KOPT-K1 (cell line): ENCODE data around the gene LYZL1.
"Not testable (repeated sequence)": the region's sequence is repeated elsewhere in the genome, so short reads cannot be mapped to it uniquely, and the experiment has no call there.

Experiments used
- H3K27ac ChIP-seq: fragments of 200-600 bp; sonication (generic); 2 replicates; pipeline ENCODE4 v1.5.1; 2016; ENCODE audit warnings: antibody characterized with exemption, mild to moderate bottlenecking, low read depth, low read length; ENCODE audit not compliant: poor library complexity, severe bottlenecking
- H3K36me3 ChIP-seq: fragments of 200-600 bp; sonication (generic); 2 replicates; pipeline ENCODE4 v1.5.1; 2017; ENCODE audit warnings: antibody characterized with exemption, mild to moderate bottlenecking, low read length, moderate library complexity; ENCODE audit not compliant: insufficient read depth
- H3K9me3 ChIP-seq: fragments of 200-600 bp; sonication (generic); 2 replicates; pipeline ENCODE4 v1.5.1; 2017; ENCODE audit warnings: antibody characterized with exemption, low read length, mild to moderate bottlenecking; ENCODE audit not compliant: insufficient read depth, poor library complexity, severe bottlenecking

Gene LYZL1

DNA sequence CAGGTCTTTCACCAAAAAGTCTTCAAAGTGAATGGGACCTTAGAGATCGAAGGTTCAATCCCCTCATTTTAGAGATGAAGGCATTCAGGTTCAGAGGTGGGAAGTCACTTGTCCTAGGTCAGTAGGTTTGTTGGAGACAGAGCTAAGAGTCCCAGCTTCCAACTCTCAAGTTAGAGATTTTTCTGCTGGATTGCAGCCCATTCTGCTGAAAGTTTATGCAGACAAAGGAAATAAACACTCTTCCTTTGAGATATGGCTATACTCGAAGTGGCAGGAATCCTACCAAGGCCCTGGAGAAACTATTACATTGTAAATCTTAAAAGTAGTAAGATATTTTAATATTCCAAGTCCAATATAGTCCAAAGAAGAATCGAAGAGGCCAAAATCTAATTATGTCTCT, 64.4 kb downstream of the LYZL1 start:
- no peaks in the 10 kb centered on the region for H3K36me3 ChIP-seq
- H3K27ac ChIP-seq = no peak overlapping the region
- no peaks in the 10 kb centered on the region for H3K9me3 ChIP-seq

GRCh38 chr10:29353887-29354561, 65.2 kb downstream of the LYZL1 start:
- no peak overlapping the region for H3K27ac ChIP-seq
- H3K9me3 ChIP-seq = no peaks in the 10 kb centered on the region
- no peaks in the 10 kb centered on the region for H3K36me3 ChIP-seq

DNA sequence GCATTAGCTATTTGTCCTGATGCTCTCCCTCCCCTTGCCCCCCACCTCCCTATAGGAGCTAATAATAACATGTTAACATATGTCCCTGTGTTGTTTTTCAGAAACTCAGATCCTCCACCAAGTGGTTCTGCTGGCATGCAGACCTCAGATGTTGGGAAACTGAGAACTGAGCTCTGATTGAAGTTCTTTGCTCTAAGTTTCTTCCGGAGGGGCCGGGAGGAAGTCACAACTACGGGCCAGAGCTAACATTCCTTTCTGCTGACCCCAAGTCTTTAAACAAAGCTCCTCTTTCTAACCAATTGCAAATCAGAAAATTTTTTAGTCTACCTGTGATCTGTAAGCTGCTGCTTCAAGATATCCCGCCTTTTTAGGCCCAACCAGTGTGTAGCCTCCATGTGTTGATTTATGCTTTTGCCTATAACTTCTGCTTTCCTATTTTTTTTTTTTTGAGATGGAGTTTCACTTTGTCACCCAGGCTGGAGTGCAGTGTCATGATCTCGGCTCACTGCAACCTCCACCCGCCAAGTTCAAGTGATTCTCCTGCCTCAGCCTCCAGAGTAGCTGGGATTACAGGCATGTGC, 66.6 kb downstream of the LYZL1 start:
- Histone ChIP-seq H3K36me3 (no peaks in the 10 kb centered on the region), H3K9me3 (no peaks in the 10 kb centered on the region), H3K27ac (no peak overlapping the region)

DNA sequence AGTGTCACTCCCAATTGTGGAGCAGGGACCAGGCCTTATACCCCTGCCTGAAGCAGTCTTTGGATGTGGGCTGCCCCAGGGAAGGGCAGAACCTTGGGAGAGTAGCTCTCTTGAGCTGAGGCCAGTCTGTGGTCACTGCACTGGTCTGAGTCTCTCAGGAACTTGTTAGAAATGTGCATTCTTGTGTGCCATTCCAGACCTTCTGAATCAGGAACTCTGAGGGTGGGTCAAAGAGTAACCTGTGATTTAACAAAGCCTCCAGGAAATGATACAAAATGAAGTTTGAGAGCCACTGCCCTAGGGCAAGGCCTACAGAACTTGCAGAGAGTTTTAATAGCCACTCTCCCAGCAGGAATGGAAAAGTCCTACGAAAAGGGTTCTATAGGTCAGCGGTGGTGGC, 68.1 kb downstream of the LYZL1 start:
- Histone ChIP-seq H3K27ac (no peak overlapping the region), H3K36me3 (no peaks in the 10 kb centered on the region), H3K9me3 (no peaks in the 10 kb centered on the region)

DNA sequence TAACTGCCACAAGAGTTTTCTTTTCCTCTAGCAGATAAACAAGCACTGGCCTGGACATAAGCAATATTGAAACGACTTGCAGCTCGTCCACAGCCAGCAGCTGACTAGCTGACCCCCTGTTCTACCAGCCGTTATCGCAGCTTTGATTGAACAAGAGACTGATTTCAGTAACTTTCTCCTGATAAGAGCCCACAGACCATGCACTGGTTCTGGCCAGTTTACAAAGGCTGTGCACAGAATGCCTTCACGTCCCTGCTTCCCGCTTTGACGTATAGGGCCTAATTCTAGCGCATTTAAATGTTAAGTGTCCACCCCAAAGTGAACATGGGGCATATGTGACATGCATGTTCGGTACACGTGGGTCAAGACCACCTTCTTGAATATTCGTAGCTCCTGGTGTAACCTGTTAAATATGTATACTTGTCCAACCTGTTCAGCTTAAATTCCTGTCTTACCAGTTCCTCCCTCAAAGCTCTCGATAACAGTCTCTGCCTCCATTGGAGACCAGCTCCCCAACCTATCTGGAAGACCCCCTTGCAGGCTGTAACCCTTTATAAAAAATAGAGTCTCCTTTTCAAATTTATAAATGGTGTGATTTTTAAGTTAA, 69.2 kb downstream of the LYZL1 start:
- no peaks in the 10 kb centered on the region for H3K36me3 ChIP-seq
- H3K9me3 ChIP-seq = no peaks in the 10 kb centered on the region
- H3K27ac ChIP-seq = no peak overlapping the region

GRCh38 chr10:29360215-29360853, 71.5 kb downstream of the LYZL1 start:
- H3K9me3 ChIP-seq, H3K27ac ChIP-seq, H3K36me3 ChIP-seq: not testable (repeated sequence)
